Upper lobe of left lung (tissue), 4 donors: ENCODE data around the gene PNLIPRP2.

Experiments
- EP300 ChIP-seq, 4 donors: sonication (generic); formaldehyde crosslinking; IDR thresholded peaks; one replicate each; pipeline ENCODE4 v1.5.1; 2017; ENCODE audit warnings: antibody characterized with exemption in 4 of 4, control low read depth in 2 of 4
- POLR2A ChIP-seq, 4 donors: fragments of 450-650 bp; IDR thresholded peaks; one replicate each; pipeline ENCODE4 v1.5.1; 2016 to 2017; ENCODE audit warnings: antibody characterized with exemption in 4 of 4, mild to moderate bottlenecking in 2 of 4
- POLR2AphosphoS5 ChIP-seq, 2 donors: sonication (generic); formaldehyde crosslinking; IDR thresholded peaks; one replicate each; pipeline ENCODE4 v1.5.1; 2017; ENCODE audit warnings: antibody characterized with exemption in 2 of 2
- TF ChIP-seq, protein P1 (sequence below), 6 experiments: fragments of 450-650 bp in 4 of 6; fragments of 200-600 bp in 2 of 6; sonication (generic) in 2 of 6; IDR thresholded peaks; one replicate each; pipeline ENCODE4 v1.5.1; 2016 to 2019; ENCODE audit warnings: antibody characterized with exemption in 6 of 6

DNA sequence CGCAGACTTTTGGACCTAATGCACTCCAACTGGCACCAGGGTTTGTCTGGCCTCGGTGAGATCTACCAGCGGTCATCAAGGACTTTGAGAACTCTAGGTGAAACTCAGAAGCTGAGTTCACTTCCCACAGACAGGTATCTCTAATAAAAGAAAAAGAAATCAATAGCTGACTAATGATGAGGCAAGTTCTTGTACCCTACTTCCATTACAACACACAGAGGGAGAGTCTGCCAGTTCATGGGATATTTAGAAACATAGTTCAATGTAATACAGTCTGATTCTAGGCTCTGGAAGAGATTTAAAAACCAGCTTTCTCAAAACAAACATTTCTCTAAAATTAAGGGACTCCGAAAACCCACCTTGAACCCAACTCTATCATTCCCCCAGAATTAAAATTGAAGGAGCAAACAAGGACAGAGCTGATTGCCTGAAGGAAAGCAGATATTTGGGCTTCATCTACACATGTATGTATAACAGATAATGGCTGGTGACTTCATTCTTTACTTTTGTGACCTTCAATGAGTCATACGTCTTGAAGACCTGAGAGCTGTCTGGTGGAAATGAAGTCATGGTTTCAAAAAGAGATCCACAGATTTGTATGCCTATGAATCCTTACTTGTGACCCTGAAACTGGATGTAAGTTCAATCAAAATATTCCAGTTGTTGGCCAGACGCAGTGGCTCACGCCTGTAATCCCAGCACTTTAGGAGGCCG is 32.7 kb upstream of the PNLIPRP2 start:
- TF ChIP-seq POLR2A (IDR thresholded peaks at IDR 0.05) = no peak
- TF ChIP-seq, protein P1, sequence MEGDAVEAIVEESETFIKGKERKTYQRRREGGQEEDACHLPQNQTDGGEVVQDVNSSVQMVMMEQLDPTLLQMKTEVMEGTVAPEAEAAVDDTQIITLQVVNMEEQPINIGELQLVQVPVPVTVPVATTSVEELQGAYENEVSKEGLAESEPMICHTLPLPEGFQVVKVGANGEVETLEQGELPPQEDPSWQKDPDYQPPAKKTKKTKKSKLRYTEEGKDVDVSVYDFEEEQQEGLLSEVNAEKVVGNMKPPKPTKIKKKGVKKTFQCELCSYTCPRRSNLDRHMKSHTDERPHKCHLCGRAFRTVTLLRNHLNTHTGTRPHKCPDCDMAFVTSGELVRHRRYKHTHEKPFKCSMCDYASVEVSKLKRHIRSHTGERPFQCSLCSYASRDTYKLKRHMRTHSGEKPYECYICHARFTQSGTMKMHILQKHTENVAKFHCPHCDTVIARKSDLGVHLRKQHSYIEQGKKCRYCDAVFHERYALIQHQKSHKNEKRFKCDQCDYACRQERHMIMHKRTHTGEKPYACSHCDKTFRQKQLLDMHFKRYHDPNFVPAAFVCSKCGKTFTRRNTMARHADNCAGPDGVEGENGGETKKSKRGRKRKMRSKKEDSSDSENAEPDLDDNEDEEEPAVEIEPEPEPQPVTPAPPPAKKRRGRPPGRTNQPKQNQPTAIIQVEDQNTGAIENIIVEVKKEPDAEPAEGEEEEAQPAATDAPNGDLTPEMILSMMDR (IDR thresholded peaks at IDR 0.05) = no peak
- no peak for TF ChIP-seq POLR2AphosphoS5 (IDR thresholded peaks at IDR 0.05)
- TF ChIP-seq EP300 (IDR thresholded peaks at IDR 0.05) = no peak
